Mesenchymal stem cell (in vitro differentiated cells and primary cell): ENCODE measurements around the gene AKR7A2.

Experiments
- DNase-seq: peaks from one replicate; pipeline ENCODE4 v3.0.0-alpha.2; 2013
- H2AFZ ChIP-seq: one replicate; pipeline ENCODE4 v1.6.1; 2013; ENCODE audit warnings: low read depth, mild to moderate bottlenecking, control low read depth, inconsistent platforms, low read length, moderate library complexity
- H2AK5ac ChIP-seq: 2 replicates; pipeline ENCODE4 v1.6.1; 2013; ENCODE audit warnings: low read length, moderate library complexity, mild to moderate bottlenecking, inconsistent platforms; ENCODE audit not compliant: severe bottlenecking
- H2BK120ac ChIP-seq: one replicate; pipeline ENCODE4 v1.6.1; 2013; ENCODE audit warnings: low read depth, mild to moderate bottlenecking, inconsistent platforms, low read length, moderate library complexity
- H2BK12ac ChIP-seq, 2 experiments: one replicate each; pipeline ENCODE4 v1.6.1; 2013; ENCODE audit warnings: inconsistent platforms in 2 of 2, low read length in 2 of 2, mild to moderate bottlenecking in 2 of 2, moderate library complexity in 2 of 2, control low read depth in 1 of 2
- H2BK15ac ChIP-seq: one replicate; pipeline ENCODE4 v1.6.1; 2013; ENCODE audit warnings: mild to moderate bottlenecking, low read depth, inconsistent platforms; ENCODE audit not compliant: poor library complexity, severe bottlenecking
- H2BK5ac ChIP-seq: 2 replicates; pipeline ENCODE4 v1.6.1; 2013; ENCODE audit warnings: low read depth, mild to moderate bottlenecking, low read length, control low read depth, inconsistent platforms; ENCODE audit not compliant: poor library complexity, severe bottlenecking
- H3K14ac ChIP-seq, 2 experiments: one replicate each; pipeline ENCODE4 v1.6.1; 2013; ENCODE audit warnings: inconsistent platforms in 2 of 2, low read length in 2 of 2, control low read depth in 1 of 2, mild to moderate bottlenecking in 1 of 2, moderate library complexity in 1 of 2
- H3K18ac ChIP-seq, 2 experiments: one replicate each; pipeline ENCODE4 v1.6.1; 2013; ENCODE audit warnings: inconsistent platforms in 2 of 2, low read length in 2 of 2, control low read depth in 1 of 2, low read depth in 1 of 2, mild to moderate bottlenecking in 1 of 2
- H3K23ac ChIP-seq, 2 experiments: one replicate each; pipeline ENCODE4 v1.6.1; 2013; ENCODE audit warnings: inconsistent platforms in 2 of 2, low read length in 2 of 2, mild to moderate bottlenecking in 2 of 2, moderate library complexity in 2 of 2, control low read depth in 1 of 2
- H3K27ac ChIP-seq: 2 replicates; pipeline ENCODE4 v1.5.1; 2013; ENCODE audit warnings: mild to moderate bottlenecking, moderate library complexity, low read length, control low read depth, inconsistent platforms; ENCODE audit not compliant: poor library complexity, severe bottlenecking
- H3K27me3 ChIP-seq, 2 experiments: 2 replicates each; pipeline versions ENCODE4 v1.6.1 to v1.7.0; 2013; ENCODE audit warnings: low read length in 2 of 2, mild to moderate bottlenecking in 2 of 2, moderate library complexity in 2 of 2, control low read depth in 1 of 2, inconsistent platforms in 1 of 2; ENCODE audit not compliant: control insufficient read depth in 1 of 2, insufficient read depth in 1 of 2
- H3K36me3 ChIP-seq, 2 experiments: 2 replicates each; pipeline versions ENCODE4 v1.6.1 to v1.7.0; 2013; ENCODE audit warnings: low read length in 2 of 2, control low read depth in 1 of 2, inconsistent platforms in 1 of 2, low read depth in 1 of 2, mild to moderate bottlenecking in 1 of 2; ENCODE audit not compliant: insufficient read depth in 2 of 2, control insufficient read depth in 1 of 2
- H3K4ac ChIP-seq, 2 experiments: one replicate each; pipeline ENCODE4 v1.6.1; 2013; ENCODE audit warnings: inconsistent platforms in 2 of 2, low read length in 2 of 2, mild to moderate bottlenecking in 2 of 2, moderate library complexity in 2 of 2, control low read depth in 1 of 2, low read depth in 1 of 2
- H3K4me1 ChIP-seq: 2 replicates; pipeline ENCODE4 v1.6.1; 2013; ENCODE audit warnings: low read depth, low read length, control low read depth; ENCODE audit not compliant: control insufficient read depth, insufficient read depth
- H3K4me2 ChIP-seq: 2 replicates; pipeline ENCODE4 v1.6.1; 2013; ENCODE audit warnings: low read length, mild to moderate bottlenecking, inconsistent platforms; ENCODE audit not compliant: poor library complexity, severe bottlenecking
- H3K4me3 ChIP-seq, 2 experiments: 2 replicates each; pipeline versions ENCODE4 v1.5.1 to v1.7.0; 2013; ENCODE audit warnings: low read length in 2 of 2, mild to moderate bottlenecking in 2 of 2, control low read depth in 1 of 2, low read depth in 1 of 2; ENCODE audit not compliant: insufficient read depth in 1 of 2
- H3K79me1 ChIP-seq: replicated peaks from 2 replicates; pipeline ENCODE4 v1.6.1; 2013; ENCODE audit warnings: mild to moderate bottlenecking, control low read depth, low read length, inconsistent platforms; ENCODE audit not compliant: poor library complexity, severe bottlenecking
- H3K9ac ChIP-seq: 2 replicates; pipeline ENCODE4 v1.7.0; 2013; ENCODE audit warnings: mild to moderate bottlenecking, low read length, moderate library complexity
- H3K9me3 ChIP-seq: 2 replicates; pipeline ENCODE4 v1.7.0; 2013; ENCODE audit warnings: mild to moderate bottlenecking, low read length; ENCODE audit not compliant: control insufficient read depth
- H4K8ac ChIP-seq: one replicate; pipeline ENCODE4 v1.6.1; 2013; ENCODE audit warnings: inconsistent platforms, mild to moderate bottlenecking, low read length, moderate library complexity
- H4K91ac ChIP-seq: one replicate; pipeline ENCODE4 v1.6.1; 2013; ENCODE audit warnings: mild to moderate bottlenecking, low read length, inconsistent platforms
- WGBS: methylation state at CpG from one replicate; pipeline ENCODE4 v1.1.7; 2013; ENCODE audit warnings: mixed read lengths; 5-methylcytosine and 5-hydroxymethylcytosine counted together

The AKR7A2 gene

GRCh38 chr1:19337289-19337688 lies 25.3 kb upstream of the AKR7A2 start:
- peaks cover 44 to 53% of the 10 kb centered on the region in 2 experiments for H3K36me3 ChIP-seq
- no peak overlapping the region for H2AFZ ChIP-seq
- no peak overlapping the region for H4K8ac ChIP-seq
- H3K4me1 ChIP-seq, result peaks cover 18% of the 10 kb centered on the region
- H3K79me1 ChIP-seq, result peaks cover 24% of the 10 kb centered on the region
- no peaks in the 10 kb centered on the region for H3K27me3 ChIP-seq
- H3K4me2 ChIP-seq, result no peak overlapping the region
- no peak overlapping the region for H3K9ac ChIP-seq
- no peak overlapping the region for H3K23ac ChIP-seq
- H3K27ac ChIP-seq, result no peak overlapping the region
- no peaks in the 10 kb centered on the region for H3K9me3 ChIP-seq
- no peak overlapping the region for H2BK5ac ChIP-seq
- no peak for DNase-seq
- no peak overlapping the region for H2AK5ac ChIP-seq
- H3K4me3 ChIP-seq, result no peak overlapping the region
- no peak overlapping the region for H3K18ac ChIP-seq
- no peak overlapping the region for H4K91ac ChIP-seq
- H3K4ac ChIP-seq, result no peak overlapping the region
- no peak overlapping the region for H3K14ac ChIP-seq
- H2BK120ac ChIP-seq, result no peak overlapping the region
- H2BK15ac ChIP-seq, result no peak overlapping the region
- 91% methylated on average over 4 of the region's 4 CpGs for WGBS
- no peak overlapping the region for H2BK12ac ChIP-seq

GRCh38 chr1:19336543-19336942 lies 24.6 kb upstream of the AKR7A2 start:
- Histone ChIP-seq H2BK120ac (no peak overlapping the region), H2BK5ac (no peak overlapping the region), H3K4me3 (no peak overlapping the region), H2AK5ac (no peak overlapping the region), H3K4me1 (peaks cover 18% of the 10 kb centered on the region), H3K36me3 (peaks cover 44 to 50% of the 10 kb centered on the region in 2 experiments), H3K9ac (no peak overlapping the region), H4K91ac (no peak overlapping the region), H3K27ac (no peak overlapping the region), H3K4ac (no peak overlapping the region), H3K18ac (no peak overlapping the region), H3K4me2 (no peak overlapping the region), H3K23ac (no peak overlapping the region), H3K27me3 (no peaks in the 10 kb centered on the region), H3K79me1 (peaks cover 16% of the 10 kb centered on the region), H2AFZ (no peak overlapping the region), H4K8ac (no peak overlapping the region), H3K14ac (no peak overlapping the region), H2BK12ac (no peak overlapping the region), H2BK15ac (no peak overlapping the region), H3K9me3 (no peaks in the 10 kb centered on the region)
- DNase-seq, result no peak
- 90% methylated on average over 7 of the region's 7 CpGs for WGBS

- no peak overlapping the region for H3K23ac ChIP-seq
- no peak overlapping the region for H3K14ac ChIP-seq
- no peaks in the 10 kb centered on the region for H3K9me3 ChIP-seq
- no peak overlapping the region for H2BK12ac ChIP-seq
- no peak overlapping the region for H3K4ac ChIP-seq
- no peak overlapping the region for H2BK15ac ChIP-seq
- DNase-seq, result no peak
- no peak overlapping the region for H2AK5ac ChIP-seq
- peaks cover 33 to 45% of the 10 kb centered on the region in 2 experiments for H3K36me3 ChIP-seq
- H4K91ac ChIP-seq, result no peak overlapping the region
- no peak overlapping the region for H2BK120ac ChIP-seq
- H3K9ac ChIP-seq, result no peak overlapping the region
- H2AFZ ChIP-seq, result no peak overlapping the region
- H3K18ac ChIP-seq, result no peak overlapping the region
- no peaks in the 10 kb centered on the region for H3K27me3 ChIP-seq
- H3K79me1 ChIP-seq, result no peaks in the 10 kb centered on the region
- no peak overlapping the region for H3K4me2 ChIP-seq
- no peak overlapping the region for H2BK5ac ChIP-seq
- WGBS, result 77% methylated on average over 6 of the region's 9 CpGs
- H3K27ac ChIP-seq, result no peak overlapping the region
- H3K4me3 ChIP-seq, result no peak overlapping the region
- H4K8ac ChIP-seq, result peak overlapping the region; percentile 13
- peaks cover 16% of the 10 kb centered on the region for H3K4me1 ChIP-seq
These were observed 21.8 kb upstream of the AKR7A2 start for GRCh38 chr1:19333587-19334354.

GRCh38 chr1:19332832-19333231 lies 20.9 kb upstream of the AKR7A2 start:
- no peaks in the 10 kb centered on the region for H3K79me1 ChIP-seq
- H2BK120ac ChIP-seq, result no peak overlapping the region
- no peak overlapping the region for H3K4me3 ChIP-seq
- no peak overlapping the region for H4K8ac ChIP-seq
- H3K4me2 ChIP-seq, result no peak overlapping the region
- no peak overlapping the region for H3K14ac ChIP-seq
- H4K91ac ChIP-seq, result no peak overlapping the region
- H2BK5ac ChIP-seq, result no peak overlapping the region
- no peak overlapping the region for H3K27ac ChIP-seq
- H3K36me3 ChIP-seq, result peaks cover 33 to 45% of the 10 kb centered on the region in 2 experiments
- peaks cover 15% of the 10 kb centered on the region for H3K4me1 ChIP-seq
- no peak for DNase-seq
- no peak overlapping the region for H3K9ac ChIP-seq
- no peak overlapping the region for H3K23ac ChIP-seq
- H2AK5ac ChIP-seq, result no peak overlapping the region
- no peak overlapping the region for H2AFZ ChIP-seq
- WGBS, result 94% methylated on average over 9 of the region's 12 CpGs
- H2BK12ac ChIP-seq, result no peak overlapping the region
- H2BK15ac ChIP-seq, result no peak overlapping the region
- H3K4ac ChIP-seq, result no peak overlapping the region
- H3K27me3 ChIP-seq, result no peaks in the 10 kb centered on the region
- H3K18ac ChIP-seq, result no peak overlapping the region
- H3K9me3 ChIP-seq, result no peaks in the 10 kb centered on the region
